GM10248 (cell line): ENCODE data around the gene RAB44.

Source experiments
- CTCF ChIA-PET: fragments of 300-600 bp; sonication (Branson Sonifier 250); formaldehyde crosslinking; extraction: SDS; loops from one replicate; lab custom pipeline; 2021; ENCODE audit warnings: antibody characterized with exemption; lab: Yijun Ruan, JAX
- POLR2A ChIA-PET: fragments of 350-650 bp; sonication (Branson Sonifier 250); formaldehyde crosslinking; extraction: SDS; loops from one replicate; lab custom pipeline; 2020; ENCODE audit warnings: antibody characterized with exemption; lab: Yijun Ruan, JAX
- DNase-seq: peaks from one replicate; pipeline ENCODE4 v3.0.0; 2012; ENCODE audit errors: extremely low spot score
- TF ChIP-seq, protein P1 (sequence below): IDR thresholded peaks from 2 replicates; pipeline ENCODE4 v1.5.1; 2012; ENCODE audit warnings: mild to moderate bottlenecking, low read depth; ENCODE audit errors: extremely low read depth, missing control alignments, control extremely low read depth

Gene RAB44

DNA sequence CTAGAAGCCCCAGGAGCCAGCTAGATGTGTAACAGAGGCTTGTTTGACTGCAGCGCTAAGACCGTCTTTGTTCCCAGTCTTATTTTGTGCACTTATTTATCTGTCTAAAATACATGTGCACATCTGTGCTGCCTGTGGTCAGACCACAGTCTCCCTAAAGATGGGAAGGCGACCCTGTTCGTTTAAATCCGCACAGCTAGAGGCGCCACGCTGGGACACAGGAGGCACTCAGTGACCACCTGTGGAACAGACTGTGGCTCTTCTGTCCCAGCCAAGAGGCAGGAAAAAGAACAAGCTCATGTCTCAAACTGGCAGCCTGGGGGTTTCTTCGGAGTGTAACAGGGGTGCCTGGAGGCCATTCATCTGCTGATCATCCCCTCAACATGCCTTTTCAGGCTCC is 74.8 kb downstream of the RAB44 start:
- POLR2A ChIA-PET = no interaction called here
- TF ChIP-seq, protein P1, sequence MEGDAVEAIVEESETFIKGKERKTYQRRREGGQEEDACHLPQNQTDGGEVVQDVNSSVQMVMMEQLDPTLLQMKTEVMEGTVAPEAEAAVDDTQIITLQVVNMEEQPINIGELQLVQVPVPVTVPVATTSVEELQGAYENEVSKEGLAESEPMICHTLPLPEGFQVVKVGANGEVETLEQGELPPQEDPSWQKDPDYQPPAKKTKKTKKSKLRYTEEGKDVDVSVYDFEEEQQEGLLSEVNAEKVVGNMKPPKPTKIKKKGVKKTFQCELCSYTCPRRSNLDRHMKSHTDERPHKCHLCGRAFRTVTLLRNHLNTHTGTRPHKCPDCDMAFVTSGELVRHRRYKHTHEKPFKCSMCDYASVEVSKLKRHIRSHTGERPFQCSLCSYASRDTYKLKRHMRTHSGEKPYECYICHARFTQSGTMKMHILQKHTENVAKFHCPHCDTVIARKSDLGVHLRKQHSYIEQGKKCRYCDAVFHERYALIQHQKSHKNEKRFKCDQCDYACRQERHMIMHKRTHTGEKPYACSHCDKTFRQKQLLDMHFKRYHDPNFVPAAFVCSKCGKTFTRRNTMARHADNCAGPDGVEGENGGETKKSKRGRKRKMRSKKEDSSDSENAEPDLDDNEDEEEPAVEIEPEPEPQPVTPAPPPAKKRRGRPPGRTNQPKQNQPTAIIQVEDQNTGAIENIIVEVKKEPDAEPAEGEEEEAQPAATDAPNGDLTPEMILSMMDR = no peak
- no peak for DNase-seq
- CTCF ChIA-PET = interaction anchor here (1.4 to 26.2 kb wide), 4 partner anchors 4 to 246 kb away, joined by 4 to 596 read pairs (median 382); no protein-coding TSS in a partner anchor

DNA sequence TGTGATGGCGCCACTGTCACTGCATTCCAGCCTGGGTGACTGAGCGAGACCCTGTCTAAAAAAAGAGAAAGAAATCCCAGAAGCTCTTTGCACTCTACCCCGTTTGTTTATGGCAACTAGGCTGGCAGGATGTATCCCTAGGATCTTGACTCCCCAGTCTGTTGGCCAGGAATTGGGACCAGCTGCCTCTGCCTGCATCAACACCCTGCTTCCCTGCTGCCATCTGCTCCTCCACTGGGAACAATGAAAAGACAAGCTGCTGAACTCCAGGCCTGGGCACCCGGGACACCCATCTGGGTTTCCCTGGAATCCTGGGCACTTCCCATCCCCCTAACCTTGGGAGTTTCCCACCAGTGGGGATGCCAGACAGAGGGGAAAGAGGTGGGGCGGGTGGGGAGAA is 76.7 kb downstream of the RAB44 start:
- POLR2A ChIA-PET = no interaction called here
- CTCF ChIA-PET = interaction anchor here (1.2 to 26.2 kb wide), 5 partner anchors 2 to 244 kb away, joined by 3 to 596 read pairs (median 168); no protein-coding TSS in a partner anchor
- DNase-seq = no peak
- TF ChIP-seq, protein P1 = no peak

DNA sequence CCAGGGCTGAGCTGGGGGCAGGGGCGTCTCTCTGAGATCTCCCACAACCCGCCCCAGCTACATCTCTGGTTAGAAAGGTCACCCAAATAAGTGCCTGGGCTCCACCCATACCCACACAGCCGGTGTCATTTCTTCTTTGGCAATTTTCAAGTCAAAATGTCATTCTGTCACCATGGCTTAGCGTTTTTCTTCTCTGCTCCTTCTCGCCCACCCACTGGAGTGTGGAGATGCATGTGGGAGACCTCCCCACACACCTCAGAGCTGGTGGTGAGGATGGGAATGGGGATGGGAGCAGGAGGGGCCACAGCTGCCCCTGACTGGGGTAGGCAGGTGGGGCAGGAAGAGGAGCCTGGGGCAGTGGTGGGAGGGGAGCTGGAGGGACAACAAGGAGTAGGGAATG is 78.5 kb downstream of the RAB44 start:
- CTCF ChIA-PET = interaction anchor here (1.2 to 26.2 kb wide), 4 partner anchors 14 to 148 kb away, joined by 3 to 596 read pairs (median 4); no protein-coding TSS in a partner anchor
- no peak for DNase-seq
- POLR2A ChIA-PET = no interaction called here
- TF ChIP-seq, protein P1 = no peak

DNA sequence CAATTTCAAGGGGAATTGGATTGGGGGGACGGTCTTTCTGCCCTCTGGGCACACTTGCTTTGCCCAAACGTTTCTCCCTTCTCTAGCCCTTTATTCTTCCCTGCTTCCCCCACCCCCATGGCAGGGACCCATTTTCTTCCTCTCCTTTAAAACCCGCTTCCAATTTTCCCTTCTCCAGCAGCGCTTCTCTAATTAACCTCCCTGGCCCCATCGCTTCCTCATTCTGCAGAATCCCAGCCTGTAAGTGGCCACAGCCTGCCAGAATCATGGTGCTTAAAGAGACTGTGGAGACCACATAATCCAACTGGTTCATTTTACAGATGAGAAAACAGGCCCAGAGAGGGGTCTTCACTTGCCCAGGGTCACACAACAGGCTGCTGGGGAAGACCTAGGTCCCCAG is 80.2 kb downstream of the RAB44 start:
- CTCF ChIA-PET = interaction anchor here (26.2 kb wide), 1 partner anchor 16 kb away, joined by 596 read pairs; no protein-coding TSS in a partner anchor
- no peak for DNase-seq
- POLR2A ChIA-PET = no interaction called here
- TF ChIP-seq, protein P1 = no peak

DNA sequence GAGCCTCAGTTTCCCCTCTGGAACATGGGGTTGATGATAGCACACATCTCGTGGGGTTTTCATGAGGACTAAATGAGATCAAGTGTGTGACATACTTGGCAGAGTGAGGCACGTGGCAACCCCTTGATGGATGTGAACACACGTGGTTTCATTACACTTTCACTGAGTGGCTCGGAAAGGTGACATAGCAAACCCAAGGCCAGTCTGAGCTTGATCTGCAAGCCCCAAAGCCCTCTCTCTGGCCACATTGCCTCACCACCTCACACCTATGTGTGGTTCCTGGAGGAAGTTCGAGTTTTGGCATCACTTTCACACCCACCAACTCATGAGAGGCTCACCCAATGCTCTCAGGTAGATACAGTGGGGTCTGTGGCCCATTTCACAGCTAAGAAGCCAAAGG is 81.6 kb downstream of the RAB44 start:
- ChIA-PET CTCF (interaction anchor here (0.9 to 26.2 kb wide), 2 partner anchors 17 to 238 kb away, joined by 4 to 596 read pairs; no protein-coding TSS in a partner anchor), POLR2A (no interaction called here)

DNA sequence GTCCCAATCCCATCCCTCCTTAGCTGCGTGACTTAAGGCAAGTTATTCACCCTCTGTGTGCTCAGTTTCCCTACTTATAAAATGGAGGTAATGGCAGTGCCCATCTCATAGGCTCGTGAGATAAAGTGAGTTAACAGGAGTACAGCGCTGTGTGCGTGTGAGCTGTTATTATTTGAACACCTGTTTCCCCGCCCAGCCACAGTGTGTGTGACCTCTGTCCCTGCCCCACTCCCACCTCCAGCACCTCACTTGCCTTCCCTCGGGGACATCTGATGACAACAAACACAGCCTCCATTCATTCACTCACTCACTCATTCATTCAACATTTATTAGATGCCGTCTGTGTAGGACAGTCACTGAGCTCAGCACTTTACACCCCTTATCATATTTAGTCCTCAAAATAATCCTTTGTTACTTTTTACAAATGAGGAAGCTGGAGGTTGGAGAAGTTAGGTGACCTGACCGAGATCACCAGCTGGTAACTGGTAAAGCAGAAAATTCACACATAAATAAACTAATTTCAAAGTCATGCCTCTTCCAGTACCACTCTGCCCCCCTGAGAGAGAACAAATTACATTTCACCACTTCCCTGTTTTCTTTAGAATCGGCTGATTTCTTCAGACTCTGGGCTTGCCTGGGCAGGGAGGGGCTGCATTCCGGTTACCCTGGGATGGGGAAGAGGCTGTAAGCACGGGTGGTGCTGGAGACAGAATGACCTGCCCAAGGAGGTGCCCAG is 83.0 kb downstream of the RAB44 start:
- TF ChIP-seq, protein P1 = no peak
- CTCF ChIA-PET = interaction anchor here (1.2 to 26.2 kb wide), 6 partner anchors 10 to 238 kb away, joined by 3 to 596 read pairs (median 8); no protein-coding TSS in a partner anchor
- no peak for DNase-seq
- POLR2A ChIA-PET = no interaction called here

More for the DNA sequence above, 81.6 kb downstream of the RAB44 start:
- TF ChIP-seq, protein P1 = no peak
- no peak for DNase-seq
